Measurements from ENCODE around the gene APBA2.

DNA sequence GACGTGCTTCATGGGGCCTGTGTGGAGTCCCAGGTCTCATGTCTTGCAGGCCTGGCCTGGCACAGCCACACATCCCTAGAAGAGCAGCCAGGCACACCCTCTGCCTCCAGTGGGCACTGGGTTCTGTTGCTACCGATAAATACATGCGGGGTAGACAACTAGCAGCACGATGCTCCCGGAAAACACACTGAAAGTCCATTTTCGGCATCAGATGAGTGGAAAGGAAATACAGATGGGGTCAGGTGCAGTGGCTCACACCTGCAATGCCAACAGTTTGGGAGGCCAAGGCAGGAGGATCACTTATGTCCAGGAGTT lies 218.7 kb downstream of the APBA2 start:
- TF ChIP-seq, protein P1, sequence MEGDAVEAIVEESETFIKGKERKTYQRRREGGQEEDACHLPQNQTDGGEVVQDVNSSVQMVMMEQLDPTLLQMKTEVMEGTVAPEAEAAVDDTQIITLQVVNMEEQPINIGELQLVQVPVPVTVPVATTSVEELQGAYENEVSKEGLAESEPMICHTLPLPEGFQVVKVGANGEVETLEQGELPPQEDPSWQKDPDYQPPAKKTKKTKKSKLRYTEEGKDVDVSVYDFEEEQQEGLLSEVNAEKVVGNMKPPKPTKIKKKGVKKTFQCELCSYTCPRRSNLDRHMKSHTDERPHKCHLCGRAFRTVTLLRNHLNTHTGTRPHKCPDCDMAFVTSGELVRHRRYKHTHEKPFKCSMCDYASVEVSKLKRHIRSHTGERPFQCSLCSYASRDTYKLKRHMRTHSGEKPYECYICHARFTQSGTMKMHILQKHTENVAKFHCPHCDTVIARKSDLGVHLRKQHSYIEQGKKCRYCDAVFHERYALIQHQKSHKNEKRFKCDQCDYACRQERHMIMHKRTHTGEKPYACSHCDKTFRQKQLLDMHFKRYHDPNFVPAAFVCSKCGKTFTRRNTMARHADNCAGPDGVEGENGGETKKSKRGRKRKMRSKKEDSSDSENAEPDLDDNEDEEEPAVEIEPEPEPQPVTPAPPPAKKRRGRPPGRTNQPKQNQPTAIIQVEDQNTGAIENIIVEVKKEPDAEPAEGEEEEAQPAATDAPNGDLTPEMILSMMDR (conservative IDR thresholded peaks at IDR 0.05) = no peak
- TF ChIP-seq ZFX (IDR thresholded peaks at IDR 0.05) = no peak

Measured in C4-2B (cell line).